Left lung (tissue), 10 donors: ENCODE data around the gene PDAP1. TPM values are rescaled to one million over a fixed set of nuclear protein-coding genes. Genes with fewer than 3 reads are reported as not detected.
"Not testable (repeated sequence)": the region's sequence is repeated elsewhere in the genome, so short reads cannot be mapped to it uniquely, and the experiment has no call there.

Experiments used
- ATAC-seq: fragments of 200-7000 bp; cut with Tn5 transposase; one replicate; pipeline ENCODE4 v1.9.1; 2020; ENCODE audit warnings: moderate library complexity
- DNase-seq, 4 donors: peaks; one replicate each; pipeline ENCODE4 v3.0.0-alpha.2; 2013 to 2020
- H3K27ac ChIP-seq, 2 donors: fragments of 200-600 bp; sonication (generic) in 1 of 2; one replicate each; pipeline versions ENCODE4 v1.5.0 to v1.8.0; 2020 to 2021
- H3K27me3 ChIP-seq, 2 donors: fragments of 200-600 bp; sonication (generic) in 1 of 2; one replicate each; pipeline versions ENCODE4 v1.5.0 to v1.8.0; 2020 to 2021
- H3K36me3 ChIP-seq, 2 donors: fragments of 200-600 bp; sonication (generic) in 1 of 2; one replicate each; pipeline versions ENCODE4 v1.5.0 to v1.8.0; 2020 to 2021
- H3K4me1 ChIP-seq, 2 donors: fragments of 200-600 bp; one replicate each; pipeline ENCODE4 v1.8.0; 2021
- H3K4me3 ChIP-seq, 2 donors: fragments of 200-600 bp; sonication (generic) in 1 of 2; one replicate each; pipeline versions ENCODE4 v1.5.0 to v1.8.0; 2020 to 2021; ENCODE audit warnings: mild to moderate bottlenecking in 1 of 2
- H3K9me3 ChIP-seq, 2 donors: fragments of 200-600 bp; sonication (generic) in 1 of 2; one replicate each; pipeline versions ENCODE4 v1.5.0 to v1.8.0; 2020 to 2021
- intact Hi-C, 2 donors: fragments of 100-400 bp; cut with DNase I; formaldehyde crosslinking; loops; one replicate each; pipeline versions ENCODE4 v1.11.2 to v1.14.2; 2022
- polyA plus RNA-seq, 6 donors: library from polyadenylated mRNA; unstranded; fragments of 120-200 nt; gene quantifications; one replicate each; pipeline ENCODE4 v1.2.1, GENCODE V29; 2013; ENCODE audit not compliant: insufficient read length in 6 of 6
- total RNA-seq, 2 donors: library from RNA; stranded (reverse); fragmentation: NEBNext Ultra II Directional; extraction: Animal tissue kit (Norgen Biotek cat#: 25700); gene quantifications; one replicate each; pipeline ENCODE4 v1.2.1, GENCODE V29; 2021
- TF ChIP-seq, protein P1 (sequence below), 2 donors: fragments of 200-600 bp; sonication (generic) in 1 of 2; IDR thresholded peaks; one replicate each; pipeline versions ENCODE4 v1.5.0 to v1.8.0; 2021; ENCODE audit warnings: antibody characterized with exemption in 2 of 2
- donor health status: DM: no; HTN: yes; CAD: no.
- donor health status: DM: no; HTN: no; CAD: no.

PDAP1 gene
- total and polyA plus RNA-seq, 8 donors, result 68.5 to 150 (median 132) TPM

DNA sequence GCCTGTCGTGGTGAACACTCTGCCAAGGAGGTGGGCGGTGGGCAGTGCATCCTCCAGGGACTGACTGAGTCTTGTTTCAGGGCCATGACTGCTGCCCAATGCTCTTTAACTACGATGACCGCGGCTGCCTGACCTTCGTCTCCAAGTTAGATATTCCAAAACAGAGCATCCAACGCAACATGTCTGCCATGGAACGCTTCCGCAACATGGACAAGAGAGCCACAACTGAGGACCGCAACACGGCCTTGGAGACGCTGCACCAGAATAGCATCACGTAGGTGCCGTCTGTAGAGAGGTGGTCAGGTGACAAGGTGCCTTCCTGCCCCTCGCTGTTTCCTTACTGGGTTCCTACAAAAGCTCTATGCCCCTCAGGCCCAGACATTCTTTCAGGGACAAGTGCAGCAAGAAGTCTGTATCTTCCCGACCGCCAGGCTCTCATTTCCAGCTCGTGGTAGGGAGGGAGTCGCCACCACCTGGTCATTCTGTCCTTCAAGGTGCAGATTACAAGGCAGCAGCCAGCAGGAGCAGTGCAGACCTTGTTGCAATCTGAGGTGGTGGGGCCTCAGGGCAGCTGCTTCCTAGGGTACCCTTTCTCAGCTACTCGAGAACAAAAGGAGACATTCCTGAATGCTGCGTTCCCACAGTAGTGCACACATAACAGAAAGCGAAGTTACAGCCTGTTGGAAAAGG, 48.8 kb downstream of the PDAP1 start:
- DNase-seq, result no peak
- Histone ChIP-seq H3K27ac (no peak overlapping the region), H3K36me3 (peaks cover 0 to 100% of the 10 kb centered on the region in 2 donors), H3K27me3 (no peaks in the 10 kb centered on the region), H3K9me3 (no peaks in the 10 kb centered on the region), H3K4me3 (no peak overlapping the region), H3K4me1 (no peaks in the 10 kb centered on the region)
- ATAC-seq, result no peak
- intact Hi-C loops, result no loop called here
- TF ChIP-seq, protein P1, sequence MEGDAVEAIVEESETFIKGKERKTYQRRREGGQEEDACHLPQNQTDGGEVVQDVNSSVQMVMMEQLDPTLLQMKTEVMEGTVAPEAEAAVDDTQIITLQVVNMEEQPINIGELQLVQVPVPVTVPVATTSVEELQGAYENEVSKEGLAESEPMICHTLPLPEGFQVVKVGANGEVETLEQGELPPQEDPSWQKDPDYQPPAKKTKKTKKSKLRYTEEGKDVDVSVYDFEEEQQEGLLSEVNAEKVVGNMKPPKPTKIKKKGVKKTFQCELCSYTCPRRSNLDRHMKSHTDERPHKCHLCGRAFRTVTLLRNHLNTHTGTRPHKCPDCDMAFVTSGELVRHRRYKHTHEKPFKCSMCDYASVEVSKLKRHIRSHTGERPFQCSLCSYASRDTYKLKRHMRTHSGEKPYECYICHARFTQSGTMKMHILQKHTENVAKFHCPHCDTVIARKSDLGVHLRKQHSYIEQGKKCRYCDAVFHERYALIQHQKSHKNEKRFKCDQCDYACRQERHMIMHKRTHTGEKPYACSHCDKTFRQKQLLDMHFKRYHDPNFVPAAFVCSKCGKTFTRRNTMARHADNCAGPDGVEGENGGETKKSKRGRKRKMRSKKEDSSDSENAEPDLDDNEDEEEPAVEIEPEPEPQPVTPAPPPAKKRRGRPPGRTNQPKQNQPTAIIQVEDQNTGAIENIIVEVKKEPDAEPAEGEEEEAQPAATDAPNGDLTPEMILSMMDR (IDR thresholded peaks at IDR 0.05), result no peak

DNA sequence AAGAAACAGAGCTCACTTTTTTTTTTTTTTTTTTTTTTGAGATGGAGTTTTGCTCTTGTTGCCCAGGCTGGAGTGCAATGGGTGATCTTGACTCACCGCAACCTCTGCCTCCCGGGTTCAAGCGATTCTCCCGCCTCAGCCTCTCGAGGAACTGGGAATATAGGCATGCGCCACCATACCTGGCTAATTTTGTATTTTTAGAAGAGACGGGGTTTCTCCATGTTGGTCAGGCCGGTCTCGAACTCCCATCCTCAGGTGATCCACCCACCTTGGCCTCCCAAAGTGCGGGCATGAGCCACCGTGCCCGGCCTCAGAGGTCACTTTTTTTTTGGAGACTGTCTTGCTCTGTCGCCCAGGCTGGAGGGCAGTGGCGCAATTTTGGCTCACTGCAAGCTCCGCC, 49.9 kb downstream of the PDAP1 start:
- H3K27me3 ChIP-seq, DNase-seq, ATAC-seq, intact Hi-C loops, H3K9me3 ChIP-seq, H3K4me1 ChIP-seq, H3K4me3 ChIP-seq, H3K27ac ChIP-seq: not testable (repeated sequence)
- H3K36me3 ChIP-seq, result peaks cover 0 to 100% of the 10 kb centered on the region in 2 donors

DNA sequence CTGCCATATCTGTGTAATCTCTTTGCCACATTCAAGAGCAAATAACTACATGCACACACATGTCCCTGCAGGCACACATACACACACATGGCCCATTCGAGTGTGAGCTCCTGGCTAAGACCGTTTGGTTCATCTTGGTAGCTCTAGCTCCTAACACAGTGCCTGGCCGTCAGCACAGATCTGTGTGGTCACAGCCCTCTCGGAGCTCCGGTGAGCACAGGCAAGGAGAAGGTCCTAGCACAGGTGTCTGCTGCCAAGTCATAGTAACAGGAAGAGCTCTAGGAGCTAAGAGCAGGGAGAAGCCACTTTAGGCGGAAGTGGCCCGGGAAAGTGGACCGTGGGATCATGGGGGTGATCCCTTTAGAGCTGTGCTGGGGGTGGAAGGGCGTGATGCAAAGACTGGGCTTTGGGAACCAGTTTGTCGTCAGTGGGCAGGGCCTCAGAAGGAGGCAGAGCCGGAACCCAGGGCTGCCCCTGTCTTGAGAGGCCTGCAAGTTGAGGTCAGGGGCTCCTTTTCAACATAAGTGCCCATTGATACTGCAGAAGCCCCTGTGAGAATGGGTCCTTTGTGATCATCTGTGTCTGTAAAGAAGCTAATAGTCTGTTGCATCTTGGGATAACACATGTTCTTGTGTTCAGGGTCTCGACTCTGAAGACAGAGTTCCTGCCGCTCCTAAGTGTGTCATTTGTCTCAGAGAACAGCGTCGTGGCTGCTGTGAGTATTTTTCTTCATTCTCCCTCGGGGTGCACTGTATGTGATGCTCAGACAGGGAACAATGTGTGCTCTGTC, 50.5 kb downstream of the PDAP1 start:
- Histone ChIP-seq H3K27me3 (no peaks in the 10 kb centered on the region), H3K9me3 (no peaks in the 10 kb centered on the region), H3K4me3 (no peak overlapping the region), H3K36me3 (peaks cover 0 to 100% of the 10 kb centered on the region in 2 donors), H3K4me1 (no peaks in the 10 kb centered on the region), H3K27ac (no peak overlapping the region)
- TF ChIP-seq, protein P1 (IDR thresholded peaks at IDR 0.05), result no peak
- no peak for ATAC-seq
- no peak for DNase-seq
- intact Hi-C loops, result no loop called here

DNA sequence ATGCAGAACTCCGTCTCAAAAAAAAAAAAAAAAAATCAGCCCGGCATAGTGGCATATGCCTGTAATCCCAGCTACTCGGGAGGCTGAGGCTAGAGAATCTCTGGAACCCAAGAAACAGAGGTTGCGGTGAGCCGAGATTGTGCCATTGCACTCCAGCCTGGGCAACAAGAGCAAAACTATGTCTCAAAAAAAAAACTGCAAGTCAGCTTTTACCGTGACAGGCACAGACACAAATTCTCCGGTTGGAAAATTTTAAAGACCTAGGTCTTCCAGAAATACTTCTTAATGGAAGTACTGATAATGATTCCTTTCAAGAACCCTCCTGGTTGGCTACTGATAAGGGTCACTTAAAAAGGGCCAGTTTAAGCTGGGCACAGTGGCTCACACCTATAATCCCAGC, 53.3 kb downstream of the PDAP1 start:
- Histone ChIP-seq H3K27me3 (no peaks in the 10 kb centered on the region), H3K27ac (no peak overlapping the region), H3K4me1 (no peaks in the 10 kb centered on the region), H3K4me3 (no peak overlapping the region), H3K36me3 (peaks cover 0 to 100% of the 10 kb centered on the region in 2 donors), H3K9me3 (no peaks in the 10 kb centered on the region)
- TF ChIP-seq, protein P1 (IDR thresholded peaks at IDR 0.05), result no peak
- intact Hi-C loops, result no loop called here
- DNase-seq, result no peak
- ATAC-seq, result no peak

DNA sequence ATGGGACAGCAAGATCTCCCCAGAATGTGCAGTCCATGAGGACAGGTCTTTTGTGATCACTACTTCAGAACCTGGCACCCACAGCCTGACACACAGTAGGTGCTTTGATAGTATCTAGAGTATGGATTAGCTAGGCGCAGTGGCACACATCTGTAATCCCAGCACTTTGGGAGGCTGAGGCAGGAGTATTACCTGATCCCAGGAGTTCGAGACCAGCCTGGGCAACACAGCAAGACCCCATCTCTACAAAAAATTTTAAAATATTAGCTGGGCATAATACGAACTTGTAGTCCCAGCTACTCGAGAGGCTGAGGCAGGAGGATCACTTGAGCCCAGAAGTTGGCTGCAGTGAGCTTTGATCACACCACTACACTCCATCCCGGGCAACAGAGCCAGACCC, 56.1 kb downstream of the PDAP1 start:
- no peak for ATAC-seq
- no peak overlapping the region for H3K27ac ChIP-seq
- H3K4me3 ChIP-seq, result no peak overlapping the region
- TF ChIP-seq, protein P1 (IDR thresholded peaks at IDR 0.05), result no peak
- peaks cover 5 to 100% of the 10 kb centered on the region in 2 donors for H3K36me3 ChIP-seq
- no peak for DNase-seq
- no peaks in the 10 kb centered on the region for H3K4me1 ChIP-seq
- H3K9me3 ChIP-seq, result no peaks in the 10 kb centered on the region
- no peaks in the 10 kb centered on the region for H3K27me3 ChIP-seq
- intact Hi-C loops, result no loop called here

DNA sequence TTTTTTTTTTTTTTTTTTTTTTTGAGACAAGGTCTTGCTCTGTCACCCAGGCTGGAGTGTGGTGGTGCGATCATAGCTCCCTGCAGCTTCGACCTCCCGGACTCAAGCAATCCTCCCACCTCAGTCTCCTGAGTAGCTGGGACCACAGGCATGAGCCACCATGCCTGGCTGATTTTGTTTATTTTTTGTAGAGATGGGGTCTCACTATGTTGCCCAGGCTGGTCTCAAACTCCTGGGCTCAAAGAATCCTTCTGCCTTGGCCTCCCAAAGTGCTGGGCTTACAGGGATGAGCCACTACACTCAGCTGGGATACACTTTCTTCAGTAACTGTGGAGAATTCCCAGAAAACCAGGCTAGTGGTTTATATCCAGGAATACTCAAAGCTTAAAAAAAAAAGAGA, 57.8 kb downstream of the PDAP1 start:
- H3K27ac ChIP-seq, H3K9me3 ChIP-seq, ATAC-seq, DNase-seq, H3K4me3 ChIP-seq, H3K27me3 ChIP-seq, H3K4me1 ChIP-seq, intact Hi-C loops: not testable (repeated sequence)
- H3K36me3 ChIP-seq, result peaks cover 10 to 100% of the 10 kb centered on the region in 2 donors
